Ishikawa (cell line): ENCODE data around the gene MLANA.

Experiments
- CEBPB ChIP-seq: IDR thresholded peaks from 2 replicates; pipeline ENCODE4 v1.6.1; 2012
- CREB1 ChIP-seq: IDR thresholded peaks from 2 replicates; pipeline ENCODE4 v1.6.1; 2012; ENCODE audit warnings: low read depth
- EGR1 ChIP-seq: IDR thresholded peaks from 2 replicates; pipeline ENCODE4 v1.6.1; 2012
- EP300 ChIP-seq: IDR thresholded peaks from 2 replicates; pipeline ENCODE4 v1.6.1; 2012; ENCODE audit warnings: borderline replicate concordance
- FOXM1 ChIP-seq: IDR thresholded peaks from 2 replicates; pipeline ENCODE4 v1.6.1; 2012; ENCODE audit warnings: low read depth, borderline replicate concordance
- NFIC ChIP-seq: IDR thresholded peaks from 2 replicates; pipeline ENCODE4 v1.6.1; 2012
- RAD21 ChIP-seq: IDR thresholded peaks from 2 replicates; pipeline ENCODE4 v1.6.1; 2012; ENCODE audit warnings: low read depth
- TAF1 ChIP-seq: IDR thresholded peaks from 2 replicates; pipeline ENCODE4 v1.6.1; 2012; ENCODE audit warnings: low read depth, mild to moderate bottlenecking
- TCF12 ChIP-seq: IDR thresholded peaks from 2 replicates; pipeline ENCODE4 v1.6.1; 2012; ENCODE audit warnings: low read depth
- TEAD4 ChIP-seq: IDR thresholded peaks from 2 replicates; pipeline ENCODE4 v1.6.1; 2012
- YY1 ChIP-seq: IDR thresholded peaks from 2 replicates; pipeline ENCODE4 v1.6.1; 2012; ENCODE audit warnings: low read depth
- ZBTB7A ChIP-seq: IDR thresholded peaks from 2 replicates; pipeline ENCODE4 v1.6.1; 2012; ENCODE audit warnings: low read depth
- TF ChIP-seq, protein P1 (sequence below): IDR thresholded peaks from 2 replicates; pipeline ENCODE4 v1.6.1; 2012; ENCODE audit warnings: low read depth, mild to moderate bottlenecking
- TF ChIP-seq, protein P2 (sequence below): IDR thresholded peaks from 2 replicates; pipeline ENCODE4 v1.6.1; 2012
- TF ChIP-seq, protein P3 (sequence below): IDR thresholded peaks from 2 replicates; pipeline ENCODE4 v1.6.1; 2012

Gene MLANA

DNA sequence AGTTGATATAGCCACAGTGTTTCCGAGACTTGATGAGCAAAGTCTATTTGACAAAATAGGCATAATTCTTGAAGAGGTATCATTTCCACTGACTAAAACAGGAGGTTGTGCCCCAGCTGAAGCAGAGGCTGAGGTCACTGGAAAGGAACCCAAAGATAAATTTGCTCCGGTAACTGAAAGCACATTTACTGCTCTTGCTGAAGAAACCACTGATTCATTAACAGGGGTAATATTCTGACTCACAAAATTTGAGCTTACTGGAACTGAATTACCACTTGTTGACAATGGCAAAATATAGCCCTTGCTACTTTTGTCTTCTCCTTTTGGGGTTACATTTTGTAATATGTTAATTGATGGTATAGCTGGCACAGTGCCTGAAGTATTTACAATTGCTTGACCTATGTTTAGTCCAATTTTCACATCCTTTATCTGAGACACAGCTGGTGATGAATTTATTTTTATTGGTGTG is 30.2 kb downstream of the MLANA start:
- TF ChIP-seq, protein P1, sequence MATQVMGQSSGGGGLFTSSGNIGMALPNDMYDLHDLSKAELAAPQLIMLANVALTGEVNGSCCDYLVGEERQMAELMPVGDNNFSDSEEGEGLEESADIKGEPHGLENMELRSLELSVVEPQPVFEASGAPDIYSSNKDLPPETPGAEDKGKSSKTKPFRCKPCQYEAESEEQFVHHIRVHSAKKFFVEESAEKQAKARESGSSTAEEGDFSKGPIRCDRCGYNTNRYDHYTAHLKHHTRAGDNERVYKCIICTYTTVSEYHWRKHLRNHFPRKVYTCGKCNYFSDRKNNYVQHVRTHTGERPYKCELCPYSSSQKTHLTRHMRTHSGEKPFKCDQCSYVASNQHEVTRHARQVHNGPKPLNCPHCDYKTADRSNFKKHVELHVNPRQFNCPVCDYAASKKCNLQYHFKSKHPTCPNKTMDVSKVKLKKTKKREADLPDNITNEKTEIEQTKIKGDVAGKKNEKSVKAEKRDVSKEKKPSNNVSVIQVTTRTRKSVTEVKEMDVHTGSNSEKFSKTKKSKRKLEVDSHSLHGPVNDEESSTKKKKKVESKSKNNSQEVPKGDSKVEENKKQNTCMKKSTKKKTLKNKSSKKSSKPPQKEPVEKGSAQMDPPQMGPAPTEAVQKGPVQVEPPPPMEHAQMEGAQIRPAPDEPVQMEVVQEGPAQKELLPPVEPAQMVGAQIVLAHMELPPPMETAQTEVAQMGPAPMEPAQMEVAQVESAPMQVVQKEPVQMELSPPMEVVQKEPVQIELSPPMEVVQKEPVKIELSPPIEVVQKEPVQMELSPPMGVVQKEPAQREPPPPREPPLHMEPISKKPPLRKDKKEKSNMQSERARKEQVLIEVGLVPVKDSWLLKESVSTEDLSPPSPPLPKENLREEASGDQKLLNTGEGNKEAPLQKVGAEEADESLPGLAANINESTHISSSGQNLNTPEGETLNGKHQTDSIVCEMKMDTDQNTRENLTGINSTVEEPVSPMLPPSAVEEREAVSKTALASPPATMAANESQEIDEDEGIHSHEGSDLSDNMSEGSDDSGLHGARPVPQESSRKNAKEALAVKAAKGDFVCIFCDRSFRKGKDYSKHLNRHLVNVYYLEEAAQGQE, result no peak
- TF ChIP-seq EGR1 (no peak), EP300 (no peak)

DNA sequence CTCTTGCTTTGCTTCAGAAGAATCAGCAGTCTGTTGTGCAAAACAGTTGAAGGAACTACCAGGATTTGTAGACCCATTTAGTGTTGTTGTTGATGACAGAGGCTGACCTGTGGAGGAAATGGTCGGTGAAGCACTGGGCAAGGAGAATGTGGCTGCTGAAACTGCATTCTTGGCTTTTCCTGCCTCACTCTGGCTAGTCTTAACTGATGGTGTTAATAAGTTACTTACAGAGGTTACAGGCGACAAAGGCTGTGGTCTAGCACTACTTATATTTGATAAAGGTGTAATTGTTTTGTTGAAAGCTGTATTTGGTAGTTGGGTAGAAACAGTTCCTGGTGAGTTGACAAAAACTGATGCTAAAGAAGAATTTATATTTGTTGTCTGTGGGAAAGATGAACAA is 31.5 kb downstream of the MLANA start:
- TF ChIP-seq RAD21 (no peak), FOXM1 (no peak), TEAD4 (no peak), CREB1 (no peak), TAF1 (no peak), NFIC (no peak), YY1 (no peak), EP300 (no peak), ZBTB7A (no peak), CEBPB (no peak), EGR1 (no peak), TCF12 (no peak)
- TF ChIP-seq, protein P1, result no peak
- TF ChIP-seq, protein P2, sequence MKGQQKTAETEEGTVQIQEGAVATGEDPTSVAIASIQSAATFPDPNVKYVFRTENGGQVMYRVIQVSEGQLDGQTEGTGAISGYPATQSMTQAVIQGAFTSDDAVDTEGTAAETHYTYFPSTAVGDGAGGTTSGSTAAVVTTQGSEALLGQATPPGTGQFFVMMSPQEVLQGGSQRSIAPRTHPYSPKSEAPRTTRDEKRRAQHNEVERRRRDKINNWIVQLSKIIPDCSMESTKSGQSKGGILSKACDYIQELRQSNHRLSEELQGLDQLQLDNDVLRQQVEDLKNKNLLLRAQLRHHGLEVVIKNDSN, result no peak
- TF ChIP-seq, protein P3, sequence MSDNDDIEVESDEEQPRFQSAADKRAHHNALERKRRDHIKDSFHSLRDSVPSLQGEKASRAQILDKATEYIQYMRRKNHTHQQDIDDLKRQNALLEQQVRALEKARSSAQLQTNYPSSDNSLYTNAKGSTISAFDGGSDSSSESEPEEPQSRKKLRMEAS, result no peak

DNA sequence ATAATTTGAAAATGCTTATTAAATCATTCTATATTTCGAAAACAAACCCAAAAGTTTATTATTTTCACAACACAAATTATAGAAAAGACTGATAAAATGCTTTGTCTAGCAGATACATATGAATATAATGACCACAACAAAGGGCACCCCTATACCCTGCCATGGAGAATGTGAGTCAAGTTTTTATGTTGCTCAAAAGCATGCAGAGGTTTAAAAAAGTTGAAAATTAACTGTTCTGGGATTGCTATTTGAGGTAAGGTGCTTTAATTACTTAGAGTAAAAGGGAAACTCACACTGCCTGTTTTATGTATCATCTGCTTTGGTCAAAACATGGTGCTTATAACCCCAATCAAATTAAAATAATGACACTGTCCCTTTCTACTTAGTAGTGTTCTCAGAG is 41.0 kb downstream of the MLANA start:
- TF ChIP-seq NFIC (no peak), CEBPB (no peak), YY1 (no peak), TCF12 (no peak), TAF1 (no peak), RAD21 (no peak)
- TF ChIP-seq, protein P1, result no peak
- TF ChIP-seq, protein P2, result no peak

DNA sequence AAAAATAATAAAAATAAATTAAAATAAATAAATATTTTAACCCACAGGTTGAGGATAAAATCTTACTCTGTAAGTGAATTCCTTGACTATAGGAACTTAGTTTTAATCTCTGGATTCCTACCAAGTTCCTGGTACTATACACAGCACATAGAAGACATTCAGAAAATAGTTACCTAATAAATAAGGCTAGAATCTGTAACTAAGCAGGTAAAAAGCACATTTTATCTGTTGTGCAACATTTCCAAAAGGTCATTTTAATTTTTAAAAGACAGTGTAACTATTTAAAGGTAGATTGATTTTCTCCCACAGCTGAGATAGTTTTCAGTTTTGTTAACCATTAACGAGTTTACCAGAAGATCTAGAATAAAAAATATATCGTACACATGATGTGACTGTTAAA is 47.8 kb downstream of the MLANA start:
- TF ChIP-seq, protein P1, result no peak
- no peak for TF ChIP-seq TEAD4
